GM12892 (cell line): ENCODE data around the gene PIK3CB.
"Not testable (repeated sequence)": the region's sequence is repeated elsewhere in the genome, so short reads cannot be mapped to it uniquely, and the experiment has no call there.

ENCODE experiments used
- POLR2A ChIP-seq: IDR thresholded peaks from 2 replicates; pipeline ENCODE4 v1.6.1; 2011; ENCODE audit warnings: low read depth, low read length, control low read depth
- POLR2AphosphoS5 ChIP-seq: IDR thresholded peaks from 2 replicates; pipeline ENCODE4 v1.6.1; 2011; ENCODE audit warnings: low read depth, low read length, control low read depth
- TAF1 ChIP-seq: IDR thresholded peaks from 2 replicates; pipeline ENCODE4 v1.6.1; 2011; ENCODE audit warnings: low read depth, mild to moderate bottlenecking, control low read depth, low read length, borderline replicate concordance

DNA sequence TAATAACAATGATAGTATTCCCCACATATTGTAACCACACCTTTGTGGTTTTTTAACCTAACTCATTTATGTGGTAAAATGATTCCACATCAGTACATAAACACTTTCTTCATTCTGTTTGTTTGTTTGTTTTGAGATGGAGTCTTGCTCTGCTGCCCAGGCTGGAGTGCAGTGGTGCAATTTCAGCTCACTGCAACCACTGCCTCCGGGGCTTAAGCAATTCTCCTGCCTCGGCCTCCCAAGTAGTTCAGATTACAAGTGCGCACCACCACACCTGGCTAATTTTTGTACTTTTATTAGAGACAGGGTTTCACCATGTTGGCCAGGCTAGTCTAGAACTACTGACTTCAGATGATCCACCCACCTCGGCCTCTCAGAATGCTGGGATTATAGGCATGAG, 14.3 kb downstream of the PIK3CB start:
- not testable (repeated sequence) for TF ChIP-seq POLR2AphosphoS5, POLR2A, TAF1
